EH (cell line): ENCODE results near the gene RNF38.
A peak's percentile ranks its signal among the peaks of the same experiment; 100 is the strongest.
"Not testable (repeated sequence)": the region's sequence is repeated elsewhere in the genome, so short reads cannot be mapped to it uniquely, and the experiment has no call there.

ENCODE experiments used
- DNase-seq: peaks from one replicate; pipeline ENCODE4 v3.0.0-alpha.2; 2015; ENCODE audit warnings: low read depth

RNF38 gene

GRCh38 chr9:36399980-36400331 is at the start of gene RNF38:
Gene RNF38 (minus strand): TSS chr9:36400269. CDS start chr9:36400108, 161 bp downstream.
- DNase-seq = no peak

DNA sequence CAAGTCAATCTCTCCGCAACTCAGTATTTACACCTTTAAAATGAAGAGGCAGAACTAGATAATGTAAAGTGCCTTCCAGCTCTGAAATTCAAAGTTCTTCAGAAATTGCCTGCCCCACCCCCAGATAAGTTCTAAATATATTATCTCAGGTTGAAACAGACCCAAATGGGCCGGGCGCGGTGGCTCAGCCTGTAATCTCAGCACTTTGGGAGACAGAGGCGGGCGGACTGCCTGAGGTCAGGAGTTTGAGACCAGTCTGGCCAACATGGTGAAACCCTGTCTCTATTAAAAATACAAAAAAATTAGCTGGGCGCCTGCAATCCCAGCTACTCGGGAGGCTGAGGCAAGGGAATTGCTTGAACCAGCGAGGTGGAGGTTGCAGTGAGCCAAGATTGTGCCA is 48.5 kb upstream of the RNF38 start:
- DNase-seq = not testable (repeated sequence)

GRCh38 chr9:36448017-36448416 is 47.9 kb upstream of the RNF38 start:
- no peak for DNase-seq

- not testable (repeated sequence) for DNase-seq
These were observed 46.6 kb upstream of the RNF38 start for GRCh38 chr9:36446678-36447077.

- DNase-seq = no peak
These were observed 45.8 kb upstream of the RNF38 start for GRCh38 chr9:36445800-36446361.

DNA sequence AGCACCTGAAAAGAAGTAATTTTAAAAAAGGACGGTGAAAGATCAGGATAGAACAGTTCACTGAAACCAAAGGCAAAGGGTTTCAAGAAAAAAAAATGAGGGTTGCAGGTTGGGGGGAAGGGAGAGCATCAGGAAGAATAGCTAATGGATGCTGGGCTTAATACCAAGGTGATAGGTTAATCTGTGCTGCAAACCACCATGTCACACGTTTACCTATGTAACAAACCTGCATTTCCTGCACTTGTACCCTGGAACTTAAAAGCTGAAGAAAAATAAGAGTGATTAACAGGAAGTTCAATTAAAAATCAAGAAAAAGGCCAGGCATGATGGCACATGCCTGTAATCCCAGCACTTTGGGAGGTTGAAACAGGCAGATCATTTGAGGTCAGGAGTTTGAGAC is 44.1 kb upstream of the RNF38 start:
- no peak for DNase-seq

- DNase-seq = peak; percentile 6
These were observed 43.5 kb upstream of the RNF38 start for GRCh38 chr9:36443581-36443980.

DNA sequence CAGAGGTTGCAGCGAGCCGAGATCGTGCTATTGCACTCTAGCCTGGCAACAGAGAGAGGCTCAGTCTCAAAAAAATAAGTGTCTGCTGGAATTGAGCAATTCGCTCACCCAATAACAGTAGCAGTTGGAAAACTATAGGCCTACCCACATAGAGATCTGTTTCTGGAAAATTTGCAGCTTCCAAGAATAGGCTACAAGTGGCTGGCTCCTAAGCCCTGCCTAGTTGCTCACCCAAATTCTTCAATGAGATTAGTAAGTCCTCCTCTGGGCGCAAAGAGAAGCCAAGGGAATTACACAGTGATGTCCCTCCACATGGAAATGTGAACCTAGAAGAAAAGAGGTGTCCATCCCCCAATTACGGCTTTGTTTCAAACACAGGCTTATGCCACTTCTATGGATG is 42.6 kb upstream of the RNF38 start:
- no peak for DNase-seq

GRCh38 chr9:36441966-36442365 is 41.9 kb upstream of the RNF38 start:
- DNase-seq = peak; percentile 27

- no peak for DNase-seq
These were observed 38.6 kb upstream of the RNF38 start for GRCh38 chr9:36438536-36439236.

- no peak for DNase-seq
These were observed 37.7 kb upstream of the RNF38 start for GRCh38 chr9:36437790-36438189.

- peak; percentile 26 for DNase-seq
These were observed 36.8 kb upstream of the RNF38 start for GRCh38 chr9:36436909-36437308.

GRCh38 chr9:36433386-36433785 is 33.3 kb upstream of the RNF38 start:
- DNase-seq = no peak

- no peak for DNase-seq
These were observed 31.0 kb upstream of the RNF38 start for GRCh38 chr9:36431078-36431477.

DNA sequence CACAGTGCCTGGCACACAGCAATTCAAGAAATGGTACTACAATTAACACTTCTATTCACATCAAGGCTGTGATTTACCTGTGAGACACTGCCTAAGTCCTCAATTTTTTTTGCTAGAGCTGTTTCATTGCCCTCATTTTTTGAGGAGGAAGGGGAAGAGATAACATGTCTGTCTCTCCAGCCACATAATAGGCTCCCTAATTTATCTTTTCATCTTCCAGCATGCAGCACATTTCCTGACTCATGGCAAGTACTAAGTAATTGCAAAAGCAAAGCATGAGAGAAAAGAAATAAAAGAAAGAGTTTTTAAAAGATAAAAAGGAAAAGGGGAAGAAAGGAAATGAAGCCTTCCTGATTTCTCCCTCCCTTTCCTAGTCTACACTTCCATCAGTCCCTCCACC is 26.9 kb upstream of the RNF38 start:
- DNase-seq = peak; percentile 38

DNA sequence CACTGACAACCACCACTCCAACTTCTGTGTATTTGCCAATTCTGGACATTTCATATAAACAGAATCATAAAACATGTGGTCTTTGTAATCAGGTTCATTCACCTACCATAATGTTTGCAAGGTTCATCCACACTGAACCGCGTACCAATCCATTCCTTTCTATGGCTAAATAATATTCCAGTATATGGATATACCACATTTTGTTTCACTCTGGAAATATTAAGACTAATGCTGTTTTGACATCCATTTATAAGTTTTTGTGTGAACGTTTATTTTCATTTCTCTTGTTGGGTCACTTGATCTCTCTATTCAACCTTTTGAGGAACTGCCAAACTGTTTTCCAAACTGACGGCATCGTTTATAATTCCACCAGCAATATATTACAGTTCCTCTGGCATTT is 26.3 kb upstream of the RNF38 start:
- DNase-seq = no peak

DNA sequence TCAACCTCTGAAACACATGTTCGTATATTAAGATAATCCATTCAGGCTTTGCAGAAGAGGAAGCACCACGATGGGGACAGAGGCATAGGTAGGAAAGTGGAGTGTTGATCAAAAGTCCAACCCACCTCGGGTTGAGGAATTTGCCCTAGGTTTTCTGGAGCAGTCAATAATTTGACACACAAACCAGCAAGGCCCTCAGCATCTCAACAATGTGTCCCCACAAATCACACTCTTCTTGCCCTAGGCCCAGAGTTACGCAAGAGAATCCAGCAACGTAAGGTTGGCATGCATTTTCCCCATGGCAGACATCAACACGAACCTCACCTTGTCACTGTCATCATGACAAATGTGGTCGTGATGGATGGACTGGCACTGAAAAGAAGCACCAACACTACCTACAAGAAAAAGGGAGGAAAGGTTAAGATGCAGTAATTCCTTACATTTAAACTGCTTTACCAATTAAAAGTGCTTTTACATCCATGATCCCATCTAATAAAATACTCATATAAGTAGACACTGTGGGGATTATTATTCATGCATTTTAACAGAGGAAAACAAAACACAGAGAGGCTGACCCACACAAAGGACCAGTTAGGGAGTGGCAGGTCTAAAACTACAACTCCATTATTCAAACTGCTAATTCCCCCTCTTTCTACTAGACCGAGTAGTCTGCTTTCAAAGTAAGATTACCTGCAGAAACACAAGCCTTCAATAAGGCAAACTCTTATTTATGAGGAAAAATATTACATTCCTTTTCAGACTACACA is 24.4 kb upstream of the RNF38 start:
- no peak for DNase-seq

DNA sequence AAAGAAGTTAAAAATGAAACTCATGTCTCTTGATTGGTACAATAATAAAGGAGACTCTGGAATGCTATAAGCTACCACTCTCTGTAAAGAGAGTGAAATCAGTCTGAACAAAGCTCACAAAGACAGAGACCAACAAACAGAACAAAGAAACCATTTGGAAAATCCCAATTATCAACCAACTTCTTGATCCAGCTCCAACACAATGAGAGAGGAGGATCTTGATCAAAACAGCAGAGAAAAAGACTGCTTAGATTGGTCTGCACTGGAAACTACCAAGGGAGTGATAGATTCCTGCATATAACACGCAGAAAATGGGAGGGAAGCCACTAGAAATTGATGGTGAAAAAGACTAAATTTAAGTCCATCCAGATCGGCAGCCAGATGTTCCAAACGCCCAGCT is 23.1 kb upstream of the RNF38 start:
- no peak for DNase-seq

DNA sequence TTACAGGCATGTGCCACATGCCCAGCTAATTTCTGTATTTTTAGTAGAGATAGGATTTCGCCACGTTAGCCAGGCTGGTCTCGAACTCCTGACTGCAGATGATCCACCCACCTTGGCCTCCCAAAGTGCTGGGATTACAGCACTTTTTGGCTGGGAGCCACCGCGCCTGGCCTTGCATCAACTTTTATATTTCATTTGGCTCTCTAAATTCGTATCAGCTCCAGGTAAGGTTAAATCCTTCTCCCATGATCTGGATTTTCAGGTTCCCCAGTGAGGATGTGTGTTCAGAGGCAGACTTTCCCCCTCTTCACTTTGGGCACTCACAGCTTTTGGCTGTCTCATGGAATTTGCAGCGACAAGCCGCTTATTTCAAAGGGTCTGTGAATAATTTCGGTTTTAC is 16.8 kb upstream of the RNF38 start:
- DNase-seq = no peak

GRCh38 chr9:36415822-36416525 is 15.9 kb upstream of the RNF38 start:
- DNase-seq = no peak

GRCh38 chr9:36411410-36411809 is 11.3 kb upstream of the RNF38 start:
- DNase-seq = peak; percentile 10

DNA sequence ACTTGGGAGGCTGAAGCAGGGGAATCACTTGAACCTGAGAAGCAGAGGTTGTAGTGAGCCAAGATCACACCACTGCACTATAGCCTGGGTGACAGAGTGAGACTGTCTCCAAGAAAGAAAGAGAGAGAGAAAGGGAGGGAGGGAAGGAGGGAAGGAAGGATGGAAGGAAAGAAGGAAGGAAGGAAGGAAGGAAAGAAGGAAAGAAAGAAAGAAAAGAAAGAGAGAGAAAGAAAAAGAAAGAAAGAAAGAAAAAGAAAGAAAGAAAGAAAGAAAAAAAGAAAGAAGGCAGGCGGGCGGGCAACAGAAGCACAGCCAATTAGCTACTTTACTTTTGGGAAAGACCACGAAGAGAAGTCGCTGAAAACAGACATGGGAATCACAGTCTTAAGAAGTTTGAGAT is 9.0 kb upstream of the RNF38 start:
- DNase-seq = not testable (repeated sequence)
